ENCODE measurements around the gene KRTAP4-7.

GRCh38 chr17:41127371-41127770 lies 43.4 kb downstream of the KRTAP4-7 start:
- TF ChIP-seq POLR2AphosphoS5 (IDR thresholded peaks at IDR 0.05) = no peak
- TF ChIP-seq CTCF (IDR thresholded peaks at IDR 0.05) = no peak
- TF ChIP-seq EP300 (IDR thresholded peaks at IDR 0.05) = no peak
